Naive thymus-derived CD4-positive, alpha-beta T cell (primary cell): ENCODE measurements around the gene MPI. TPM values are rescaled to one million over a fixed set of nuclear protein-coding genes. Genes with fewer than 3 reads are reported as not detected.

Experiments
- ATAC-seq: fragments of 150-1000 bp; cut with Tn5 transposase; 2 replicates; pipeline ENCODE4 v1.10.0; 2021; ENCODE audit warnings: mild to moderate bottlenecking, moderate library complexity
- CTCF ChIA-PET: fragments of 350-600 bp; sonication (Branson Sonifier 250); formaldehyde crosslinking; loops from one replicate; lab custom pipeline; 2021; ENCODE audit warnings: antibody characterized with exemption; lab: Charles Lee
- POLR2A ChIA-PET: fragments of 350-600 bp; sonication (Branson Sonifier 250); formaldehyde crosslinking; loops from one replicate; lab custom pipeline; 2021; ENCODE audit warnings: antibody characterized with exemption, inconsistent platforms; lab: Charles Lee
- DNase-seq, 9 donors: peaks; one replicate each; pipeline versions ENCODE4 v3.0.0 to v3.0.0-alpha.2; 2020 to 2022; ENCODE audit warnings: mixed read lengths in 1 of 9
- H3K27ac ChIP-seq: one replicate; pipeline ENCODE4 v1.7.0; 2013; ENCODE audit warnings: mild to moderate bottlenecking, low read depth, low read length, moderate library complexity
- H3K27me3 ChIP-seq, 2 donors: one replicate each; pipeline ENCODE4 v1.7.0; 2013; ENCODE audit warnings: low read length in 2 of 2, mild to moderate bottlenecking in 2 of 2, moderate library complexity in 2 of 2; ENCODE audit not compliant: control insufficient read depth in 2 of 2, insufficient read depth in 2 of 2
- H3K36me3 ChIP-seq, 3 experiments: 1 replicate in 2 of 3; 2 replicates in 1 of 3; pipeline ENCODE4 v1.7.0; 2013; ENCODE audit warnings: low read length in 3 of 3, mild to moderate bottlenecking in 3 of 3, moderate library complexity in 1 of 3; ENCODE audit not compliant: insufficient read depth in 3 of 3, control insufficient read depth in 2 of 3
- H3K4me1 ChIP-seq, 2 donors: one replicate each; pipeline ENCODE4 v1.7.0; 2013; ENCODE audit warnings: low read length in 2 of 2, mild to moderate bottlenecking in 2 of 2, moderate library complexity in 1 of 2; ENCODE audit not compliant: control insufficient read depth in 2 of 2, insufficient read depth in 2 of 2
- H3K4me3 ChIP-seq: 2 replicates; pipeline ENCODE4 v1.7.0; 2013; ENCODE audit warnings: mild to moderate bottlenecking, low read length
- H3K9me3 ChIP-seq, 3 experiments: 1 replicate in 2 of 3; 2 replicates in 1 of 3; pipeline ENCODE4 v1.7.0; 2013; ENCODE audit warnings: low read length in 3 of 3; ENCODE audit not compliant: control insufficient read depth in 2 of 3
- H3K27ac Mint-ChIP-seq, 9 donors: one replicate each; pipeline ENCODE4 v1.8.0; 2020 to 2022; ENCODE audit warnings: mixed read lengths in 9 of 9, mild to moderate bottlenecking in 8 of 9, moderate library complexity in 5 of 9, inconsistent platforms in 2 of 9
- H3K27me3 Mint-ChIP-seq, 5 donors: one replicate each; pipeline ENCODE4 v1.8.0; 2021 to 2022; ENCODE audit warnings: mixed read lengths in 5 of 5, mild to moderate bottlenecking in 1 of 5
- H3K36me3 Mint-ChIP-seq, 5 donors: one replicate each; pipeline ENCODE4 v1.8.0; 2020 to 2022; ENCODE audit warnings: mixed read lengths in 5 of 5, mild to moderate bottlenecking in 3 of 5, inconsistent platforms in 1 of 5
- H3K4me1 Mint-ChIP-seq, 7 donors: one replicate each; pipeline ENCODE4 v1.8.0; 2020 to 2022; ENCODE audit warnings: mixed read lengths in 7 of 7, mild to moderate bottlenecking in 3 of 7, inconsistent platforms in 1 of 7
- H3K4me3 Mint-ChIP-seq, 10 donors: one replicate each; pipeline ENCODE4 v1.8.0; 2020 to 2022; ENCODE audit warnings: mild to moderate bottlenecking in 10 of 10, mixed read lengths in 10 of 10, moderate library complexity in 6 of 10, inconsistent platforms in 2 of 10
- H3K9me3 Mint-ChIP-seq, 11 donors: one replicate each; pipeline ENCODE4 v1.8.0; 2020 to 2022; ENCODE audit warnings: mixed read lengths in 11 of 11, mild to moderate bottlenecking in 4 of 11, inconsistent platforms in 1 of 11, moderate library complexity in 1 of 11
- intact Hi-C, 2 donors: fragments of 100-400 bp; cut with micrococcal nuclease; formaldehyde crosslinking; loops; one replicate each; pipeline ENCODE4 v1.15.1; 2023
- polyA plus RNA-seq, 2 donors: library from polyadenylated mRNA; unstranded; fragments of 300-500 nt; fragmentation: Illumina TruSeq; gene quantifications; one replicate each; pipeline ENCODE4 v1.2.3, GENCODE V29; 2021
- total RNA-seq, 6 experiments: library from RNA in 5 of 6; stranded (reverse) in 5 of 6; gene quantifications; 1 replicate in 5 of 6; 2 replicates in 1 of 6; pipeline ENCODE4 v1.2.3 and lab custom pipeline; 2021 to 2026

The MPI gene
- total and polyA plus RNA-seq, 7 experiments from 2014 or later: 34.0 to 98.3 (median 89.9) TPM

DNA sequence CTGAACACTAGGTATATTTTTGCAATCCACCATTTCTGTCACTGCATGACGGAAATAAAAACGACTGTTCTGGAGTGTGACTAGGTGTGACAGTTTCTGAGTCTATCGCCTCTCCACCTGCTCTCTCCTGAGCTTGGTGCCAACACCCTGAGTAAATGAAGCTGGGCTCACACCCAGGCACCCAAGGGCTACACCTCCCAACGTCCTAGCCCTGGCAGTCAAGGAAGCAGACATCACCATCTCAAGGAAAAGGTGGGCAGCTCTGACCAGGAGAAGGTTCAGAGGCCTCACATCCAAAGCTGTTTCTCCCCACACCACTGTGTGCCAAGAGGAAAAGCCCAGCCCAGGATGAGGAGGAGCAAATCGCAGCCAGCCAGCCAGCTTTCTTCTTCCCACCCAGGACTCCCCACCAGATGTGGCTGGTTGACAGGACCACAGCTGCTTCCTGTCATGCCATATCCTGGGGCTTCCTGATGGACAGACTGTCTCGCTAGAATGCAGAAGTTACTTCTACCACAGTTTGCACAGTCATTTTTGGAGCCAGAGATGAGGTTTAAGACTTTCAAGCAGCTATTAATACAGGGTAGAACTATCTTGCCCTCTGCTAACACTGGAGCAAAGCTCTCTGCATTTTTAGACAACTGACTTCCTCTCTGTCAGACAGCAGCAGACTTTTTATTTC lies 20.0 kb upstream of the MPI start:
- ATAC-seq (peak; percentile 8), DNase-seq (peak in 1 of 9 donors; percentile 48)
- H3K36me3 ChIP-seq: peaks cover 0 to 7% (median 0%) of the 10 kb centered on the region in 3 experiments
- H3K9me3 ChIP-seq: no peaks in the 10 kb centered on the region
- Mint-ChIP-seq H3K4me1 (peaks cover 53 to 86% (median 74%) of the 10 kb centered on the region in 7 donors), H3K4me3 (peak overlapping the region; percentile 72 to 100 (median 88)), H3K9me3 (peaks cover 0 to 4% (median 0%) of the 10 kb centered on the region in 11 donors), H3K27ac (peak overlapping the region; percentile 60 to 99 (median 90)), H3K27me3 (no peaks in the 10 kb centered on the region), H3K36me3 (peaks cover 5 to 43% (median 14%) of the 10 kb centered on the region in 5 donors)
- intact Hi-C loops: loop anchor here (5.0 to 10.0 kb wide), 3 partner anchors 83 to 585 kb away; partner anchors contain the start of gene SIN3A (in 2 of the 2)
- peak overlapping the region; percentile 12 for H3K4me3 ChIP-seq
- CTCF ChIA-PET: interaction anchor here (0.6 to 5.0 kb wide), 6 partner anchors 23 to 99 kb away, joined by 5 to 30 read pairs (median 6); no protein-coding TSS in a partner anchor
- H3K27me3 ChIP-seq: no peaks in the 10 kb centered on the region
- H3K27ac ChIP-seq: peak overlapping the region; percentile 64
- H3K4me1 ChIP-seq: peaks cover 62 to 63% of the 10 kb centered on the region in 2 donors
- POLR2A ChIA-PET: interaction anchor here (0.9 to 5.1 kb wide), 11 partner anchors 9 to 88 kb away, joined by 3 to 45 read pairs (median 8); partner anchors contain the start of genes CSK, FAM219B, MPI and ULK3

- Mint-ChIP-seq H3K27ac (peak overlapping the region; percentile 68 to 99 (median 90)), H3K36me3 (peaks cover 5 to 43% (median 14%) of the 10 kb centered on the region in 5 donors), H3K4me3 (peak overlapping the region; percentile 81 to 100 (median 93)), H3K4me1 (peaks cover 47 to 80% (median 68%) of the 10 kb centered on the region in 7 donors), H3K27me3 (no peaks in the 10 kb centered on the region), H3K9me3 (peaks cover 0 to 4% (median 0%) of the 10 kb centered on the region in 11 donors)
- no peaks in the 10 kb centered on the region for H3K27me3 ChIP-seq
- H3K27ac ChIP-seq: peak overlapping the region; percentile 64
- intact Hi-C loops: loop anchor here (5.0 to 10.0 kb wide), 3 partner anchors 83 to 584 kb away; partner anchors contain the start of gene SIN3A (in 2 of the 2)
- H3K4me3 ChIP-seq: peak overlapping the region; percentile 12
- DNase-seq: no peak
- peaks cover 59 to 62% of the 10 kb centered on the region in 2 donors for H3K4me1 ChIP-seq
- ChIA-PET POLR2A (interaction anchor here (0.6 to 5.1 kb wide), 14 partner anchors 9 to 1033 kb away, joined by 3 to 45 read pairs (median 6); partner anchors contain the start of genes CSK, FAM219B, MPI and ULK3), CTCF (interaction anchor here (1.0 to 5.0 kb wide), 7 partner anchors 10 to 90 kb away, joined by 4 to 30 read pairs (median 6); no protein-coding TSS in a partner anchor)
- H3K9me3 ChIP-seq: no peaks in the 10 kb centered on the region
- peaks cover 0 to 7% (median 0%) of the 10 kb centered on the region in 3 experiments for H3K36me3 ChIP-seq
- ATAC-seq: no peak
These were observed 19.2 kb upstream of the MPI start for GRCh38 chr15:74870436-74871215.

GRCh38 chr15:74872702-74873035 lies 17.2 kb upstream of the MPI start:
- H3K4me3 Mint-ChIP-seq: peak overlapping the region; percentile 92 to 100 (median 98)

GRCh38 chr15:74873036-74873755 lies 16.6 kb upstream of the MPI start, which contains the start of gene SCAMP2:
SCAMP2 (minus strand) TSS chr15:74873365; CDS start chr15:74873255, 110 bp downstream.
- peaks cover 0 to 8% (median 0%) of the 10 kb centered on the region in 5 donors for H3K27me3 Mint-ChIP-seq
- peaks cover 0 to 7% (median 0%) of the 10 kb centered on the region in 3 experiments for H3K36me3 ChIP-seq
- H3K4me1 ChIP-seq: peaks cover 38 to 39% of the 10 kb centered on the region in 2 donors
- H3K4me3 ChIP-seq: peak within 1 kb of the TSS; percentile 86
- no peaks in the 10 kb centered on the region for H3K27me3 ChIP-seq
- H3K36me3 Mint-ChIP-seq: peaks cover 4 to 26% (median 7%) of the 10 kb centered on the region in 5 donors
- ChIA-PET CTCF (interaction anchor here (0.7 to 1.3 kb wide), 3 partner anchors 16 to 28 kb away, joined by 3 to 7 read pairs (median 4); no protein-coding TSS in a partner anchor), POLR2A (interaction anchor here (0.6 to 2.9 kb wide), 13 partner anchors 10 to 69 kb away, joined by 3 to 20 read pairs (median 3); partner anchors contain the start of genes MPI and ULK3)
- peak within 1 kb of the TSS; percentile 88 to 99 (median 96) for H3K27ac Mint-ChIP-seq
- intact Hi-C loops: loop anchor here (1.0 to 10.0 kb wide), 15 partner anchors 16 to 582 kb away; partner anchors contain the start of genes CLK3 (in 2 of the 2), COX5A (in 2 of the 2), FAM219B (in 2 of the 2) and SIN3A (in 2 of the 2)
- peaks cover 31 to 54% (median 45%) of the 10 kb centered on the region in 7 donors for H3K4me1 Mint-ChIP-seq
- ATAC-seq (peak; percentile 95), DNase-seq (peak; percentile 83 to 94 (median 91))
- H3K9me3 Mint-ChIP-seq: peaks cover 0 to under 1% (median 0%) of the 10 kb centered on the region in 11 donors
- H3K27ac ChIP-seq: peak within 1 kb of the TSS; percentile 98
- peak within 1 kb of the TSS; percentile 92 to 100 (median 98) for H3K4me3 Mint-ChIP-seq
- H3K9me3 ChIP-seq: no peaks in the 10 kb centered on the region

More at GRCh38 chr15:74872702-74873035, 17.2 kb upstream of the MPI start:
- ATAC-seq: no peak
- DNase-seq: no peak
- Histone ChIP-seq H3K27me3 (no peaks in the 10 kb centered on the region), H3K4me1 (peaks cover 43 to 44% of the 10 kb centered on the region in 2 donors), H3K36me3 (peaks cover 0 to 7% (median 0%) of the 10 kb centered on the region in 3 experiments), H3K4me3 (peak overlapping the region; percentile 86), H3K9me3 (no peaks in the 10 kb centered on the region), H3K27ac (peak overlapping the region; percentile 98)
- intact Hi-C loops: loop anchor here (1.0 to 10.0 kb wide), 15 partner anchors 17 to 582 kb away; partner anchors contain the start of genes CLK3 (in 2 of the 2), COX5A (in 2 of the 2), FAM219B (in 2 of the 2) and SIN3A (in 2 of the 2)
- peaks cover 0 to 8% (median 0%) of the 10 kb centered on the region in 5 donors for H3K27me3 Mint-ChIP-seq
- peaks cover 4 to 31% (median 12%) of the 10 kb centered on the region in 5 donors for H3K36me3 Mint-ChIP-seq
- ChIA-PET CTCF (no interaction called here), POLR2A (interaction anchor here (1.1 to 2.9 kb wide), 3 partner anchors 20 to 29 kb away, joined by 3 to 20 read pairs (median 4); partner anchors contain the start of gene ULK3)
- peaks cover 0 to 4% (median 0%) of the 10 kb centered on the region in 11 donors for H3K9me3 Mint-ChIP-seq
- H3K4me1 Mint-ChIP-seq: peaks cover 37 to 59% (median 50%) of the 10 kb centered on the region in 7 donors
- H3K27ac Mint-ChIP-seq: peak overlapping the region; percentile 88 to 99 (median 96)

GRCh38 chr15:74873756-74874424 lies 16.0 kb upstream of the MPI start:
- intact Hi-C loops: loop anchor here (1.0 to 10.0 kb wide), 15 partner anchors 15 to 581 kb away; partner anchors contain the start of genes CLK3 (in 2 of the 2), COX5A (in 2 of the 2), FAM219B (in 2 of the 2) and SIN3A (in 2 of the 2)
- Histone ChIP-seq H3K27me3 (no peaks in the 10 kb centered on the region), H3K36me3 (peaks cover 0 to 7% (median 0%) of the 10 kb centered on the region in 3 experiments), H3K4me3 (peak overlapping the region; percentile 86), H3K9me3 (no peaks in the 10 kb centered on the region), H3K27ac (peak overlapping the region; percentile 98), H3K4me1 (peaks cover 32% of the 10 kb centered on the region in 2 donors)
- Mint-ChIP-seq H3K4me1 (peaks cover 29 to 48% (median 39%) of the 10 kb centered on the region in 7 donors), H3K27ac (peak overlapping the region; percentile 88 to 99 (median 96)), H3K27me3 (peaks cover 0 to 8% (median 0%) of the 10 kb centered on the region in 5 donors), H3K9me3 (no peaks in the 10 kb centered on the region), H3K36me3 (peaks cover 4 to 20% (median 7%) of the 10 kb centered on the region in 5 donors), H3K4me3 (peak overlapping the region; percentile 92 to 100 (median 98))
- ChIA-PET POLR2A (interaction anchor here (0.6 to 2.9 kb wide), 13 partner anchors 9 to 70 kb away, joined by 3 to 20 read pairs (median 4); partner anchors contain the start of genes MPI and ULK3), CTCF (interaction anchor here (0.7 to 1.3 kb wide), 3 partner anchors 15 to 28 kb away, joined by 3 to 7 read pairs (median 4); no protein-coding TSS in a partner anchor)
- DNase-seq: peak in 1 of 9 donors; percentile 31
- ATAC-seq: no peak
